GM18507 (cell line): ENCODE measurements around the gene ASH1L.
A peak's percentile ranks its signal among the peaks of the same experiment; 100 is the strongest.
"Not testable (repeated sequence)": the region's sequence is repeated elsewhere in the genome, so short reads cannot be mapped to it uniquely, and the experiment has no call there.

Source experiments
- DNase-seq: peaks from one replicate; pipeline ENCODE4 v3.0.0; 2011; ENCODE audit warnings: low read depth; ENCODE audit not compliant: insufficient read length; ENCODE audit errors: extremely low spot score
- FAIRE-seq: peaks from 2 replicates; lab custom pipeline; 2011; peaks lifted over from hg19 to GRCh38; lab: Jason Lieb, UNC

Gene ASH1L

DNA sequence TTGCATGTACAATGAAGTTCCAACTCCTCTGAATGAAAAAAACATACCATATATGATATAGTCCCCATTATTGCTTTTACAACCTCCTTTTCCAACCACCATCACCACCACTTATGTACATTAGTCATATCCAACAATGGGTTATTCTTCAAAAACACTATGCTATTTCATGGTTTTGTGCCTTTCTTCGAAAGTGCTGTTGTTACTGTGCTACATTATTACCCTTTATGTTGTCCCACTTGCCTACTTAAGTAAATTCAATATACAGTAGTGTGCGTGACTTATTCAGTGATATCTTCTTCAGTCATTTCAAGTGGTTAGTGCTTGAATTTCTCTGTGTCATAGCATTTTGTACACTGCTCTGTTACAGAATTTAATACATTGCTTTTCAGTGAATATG, 105.3 kb downstream of the ASH1L start:
- FAIRE-seq (no peak), DNase-seq (no peak)

DNA sequence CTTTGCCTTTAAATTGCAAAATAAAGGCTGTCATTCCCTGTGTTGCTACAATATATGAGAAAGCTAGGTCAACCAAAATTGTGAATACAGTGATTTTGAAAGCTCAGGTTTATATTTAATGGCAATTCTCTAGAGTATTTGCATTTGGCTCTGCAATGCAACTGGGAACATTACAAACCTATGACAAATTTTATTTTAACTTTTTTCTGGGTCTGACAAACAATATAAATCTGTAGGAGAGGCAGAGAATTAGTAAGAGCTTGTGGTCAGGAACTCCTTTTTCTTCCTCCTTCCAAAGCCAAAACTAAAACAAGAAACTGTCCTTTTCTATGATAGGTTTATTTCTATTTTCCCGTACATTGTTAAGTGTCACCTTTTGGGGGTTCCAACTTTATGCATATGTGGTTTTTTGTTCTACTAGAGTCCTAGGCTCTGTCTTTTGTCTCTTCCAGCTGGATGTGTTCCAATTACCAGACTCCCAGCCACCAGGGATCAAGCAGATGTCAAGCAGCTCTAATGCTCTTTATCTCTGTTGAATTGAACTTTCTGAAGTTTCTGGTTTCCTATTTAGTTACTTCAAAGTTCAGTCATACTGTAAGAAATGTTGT, 106.9 kb downstream of the ASH1L start:
- FAIRE-seq (no peak), DNase-seq (no peak)

DNA sequence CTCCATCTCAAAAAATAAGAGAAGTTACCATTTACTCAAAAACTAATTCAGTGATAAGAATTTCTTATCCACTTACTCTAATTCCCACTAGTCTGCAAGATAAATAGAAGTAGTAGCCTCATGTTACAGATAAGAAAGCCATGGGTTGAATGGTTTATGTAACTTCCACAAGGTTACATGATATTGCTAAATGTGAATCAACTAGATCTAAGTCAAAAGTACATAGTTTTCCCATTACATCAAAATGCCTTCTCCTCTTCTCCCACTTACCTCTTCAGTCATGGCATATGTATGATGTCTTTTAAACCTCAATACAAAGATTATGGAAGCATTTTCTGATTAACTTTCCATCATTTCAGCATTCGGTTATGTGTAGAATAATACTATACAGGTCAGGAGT, 108.5 kb downstream of the ASH1L start:
- DNase-seq (no peak), FAIRE-seq (no peak)

DNA sequence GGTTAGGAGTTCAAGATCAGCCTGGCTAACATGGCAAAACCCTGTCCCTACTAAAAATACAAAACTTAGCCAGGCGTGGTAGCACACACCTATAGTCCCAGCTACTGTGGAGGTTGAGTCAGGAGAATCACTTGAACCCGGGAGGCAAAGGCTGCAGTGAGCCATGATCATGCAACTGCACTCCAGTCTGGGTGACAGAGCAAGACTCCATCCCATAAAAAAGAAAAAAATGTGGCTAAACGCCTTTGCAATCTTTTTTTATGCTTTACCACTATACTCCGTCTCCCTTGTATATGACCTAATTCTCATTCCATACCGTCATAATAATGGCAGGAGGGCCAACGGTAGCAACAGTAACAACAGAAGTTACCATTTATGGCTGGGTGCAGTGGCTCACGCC, 109.5 kb downstream of the ASH1L start:
- no peak for DNase-seq
- FAIRE-seq: no peak

DNA sequence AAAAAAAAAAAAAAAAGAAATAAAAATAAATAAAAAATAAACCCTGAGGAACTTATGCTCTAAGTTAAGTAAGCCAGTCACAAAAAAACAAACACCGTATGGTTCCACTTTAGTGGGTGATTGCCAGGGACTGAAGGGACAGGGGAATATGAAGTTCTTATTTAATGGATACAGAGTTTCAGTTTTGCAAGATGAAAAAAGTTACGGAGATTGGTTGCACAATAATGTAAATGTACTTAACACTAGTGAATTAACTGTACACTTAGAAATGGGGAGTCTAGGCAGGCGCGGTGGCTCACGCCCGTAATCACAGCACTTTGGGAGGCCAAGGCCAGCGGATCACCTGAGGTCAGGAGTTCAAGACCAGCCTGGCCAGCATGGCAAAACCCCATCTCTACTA, 111.4 kb downstream of the ASH1L start:
- no peak for DNase-seq
- no peak for FAIRE-seq

DNA sequence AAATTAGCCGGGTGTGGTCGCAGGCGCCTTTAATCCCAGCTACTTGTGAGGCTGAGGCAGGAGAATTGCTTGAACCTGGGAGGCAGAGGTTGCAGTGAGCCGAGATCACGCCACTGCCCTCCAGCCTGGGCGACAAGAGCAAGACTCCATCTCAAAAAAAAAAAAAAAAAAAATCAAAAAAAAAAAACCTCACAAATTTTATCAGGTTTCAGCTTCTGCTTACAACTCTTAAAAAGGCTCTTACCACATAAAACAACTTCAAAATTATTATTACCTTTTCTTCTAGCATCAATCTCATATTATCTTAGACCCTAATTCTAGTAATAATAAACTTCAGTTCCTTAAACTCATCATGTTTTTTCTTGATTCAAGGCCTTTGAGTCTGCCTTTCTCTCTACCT, 120.2 kb downstream of the ASH1L start:
- not testable (repeated sequence) for FAIRE-seq, DNase-seq

DNA sequence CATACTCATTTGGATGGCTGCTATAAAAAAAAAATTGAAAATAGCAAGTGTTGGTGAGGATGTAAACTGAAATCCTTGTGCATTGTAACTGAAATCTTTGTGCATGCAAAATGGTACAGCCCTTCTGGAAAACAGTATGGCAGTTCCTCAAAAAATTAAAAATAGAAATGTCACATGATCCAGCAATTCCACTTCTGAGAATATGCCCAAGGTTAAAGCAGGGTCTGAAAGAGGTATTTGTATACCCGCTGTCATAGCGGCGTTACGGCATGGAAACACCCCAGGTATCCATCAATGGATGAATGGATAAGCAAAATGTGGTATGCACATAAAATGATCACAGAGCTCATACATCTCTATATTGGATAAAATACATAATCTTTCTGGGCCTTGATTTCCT, 125.2 kb downstream of the ASH1L start:
- DNase-seq (no peak), FAIRE-seq (no peak)

DNA sequence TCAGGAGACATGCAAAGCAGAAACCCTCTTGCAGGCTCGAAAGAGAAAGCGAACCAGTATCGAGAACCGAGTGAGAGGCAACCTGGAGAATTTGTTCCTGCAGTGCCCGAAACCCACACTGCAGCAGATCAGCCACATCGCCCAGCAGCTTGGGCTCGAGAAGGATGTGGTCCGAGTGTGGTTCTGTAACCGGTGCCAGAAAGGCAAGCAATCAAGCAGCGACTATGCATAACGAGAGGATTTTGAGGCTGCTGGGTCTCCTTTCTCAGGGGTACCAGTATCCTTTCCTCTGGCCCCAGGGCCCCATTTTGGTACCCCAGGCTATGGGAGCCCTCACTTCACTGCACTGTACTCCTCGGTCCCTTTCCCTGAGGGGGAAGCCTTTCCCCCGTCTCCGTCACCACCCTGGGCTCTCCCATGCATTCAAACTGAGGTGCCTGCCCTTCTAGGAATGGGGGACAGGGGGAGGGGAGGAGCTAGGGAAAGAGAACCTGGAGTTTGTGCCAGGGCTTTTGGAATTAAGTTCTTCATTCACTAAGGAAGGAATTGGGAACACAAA, 128.7 kb downstream of the ASH1L start:
- DNase-seq, FAIRE-seq: not testable (repeated sequence)

DNA sequence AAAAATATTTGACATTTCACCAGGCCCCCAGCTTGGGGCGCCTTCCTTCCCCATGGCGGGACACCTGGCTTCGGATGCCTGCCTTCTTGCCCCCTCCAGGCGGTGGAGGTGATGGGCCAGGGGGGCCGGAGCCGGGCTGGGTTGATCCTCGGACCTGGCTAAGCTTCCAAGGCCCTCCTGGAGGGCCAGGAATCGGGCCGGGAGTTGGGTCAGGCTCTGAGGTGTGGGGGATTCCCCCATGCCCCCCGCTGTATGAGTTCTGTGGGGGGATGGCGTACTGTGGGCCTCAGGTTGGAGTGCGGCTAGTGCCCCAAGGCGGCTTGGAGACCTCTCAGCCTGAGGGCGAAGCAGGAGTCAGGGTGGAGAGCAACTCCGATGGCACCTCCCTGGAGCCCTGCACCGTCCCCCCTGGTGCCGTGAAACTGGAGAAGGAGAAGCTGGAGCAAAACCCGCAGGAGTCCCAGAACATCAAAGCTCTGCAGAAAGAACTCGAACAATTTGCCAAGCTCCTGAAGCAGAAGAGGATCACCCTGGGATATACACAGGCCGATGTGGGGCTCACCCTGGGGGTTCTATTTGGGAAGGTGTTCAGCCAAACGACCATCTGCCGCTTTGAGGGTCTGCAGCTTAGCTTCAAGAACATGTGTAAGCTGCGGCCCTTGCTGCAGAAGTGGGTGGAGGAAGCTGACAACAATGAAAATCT, 129.3 kb downstream of the ASH1L start:
- DNase-seq, FAIRE-seq: not testable (repeated sequence)

DNA sequence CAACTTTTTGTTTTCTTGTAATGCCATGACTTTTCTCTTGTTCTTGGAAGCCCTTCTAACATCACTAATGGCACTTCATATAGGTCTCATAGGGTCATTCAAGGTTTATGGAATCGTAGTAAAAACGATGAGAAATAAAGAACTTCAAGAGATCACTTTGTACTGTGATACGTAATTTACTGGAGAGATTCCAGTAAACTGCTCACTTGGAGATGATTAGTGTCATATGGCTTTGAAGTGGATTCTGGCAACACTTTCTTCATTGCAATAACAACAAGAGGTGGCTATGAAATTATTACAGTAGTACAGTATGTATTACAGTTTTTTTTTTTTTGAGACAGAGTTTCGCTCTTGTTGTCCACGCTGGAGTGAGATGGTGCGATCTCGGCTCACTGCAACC, 138.5 kb downstream of the ASH1L start:
- FAIRE-seq (no peak), DNase-seq (no peak)

DNA sequence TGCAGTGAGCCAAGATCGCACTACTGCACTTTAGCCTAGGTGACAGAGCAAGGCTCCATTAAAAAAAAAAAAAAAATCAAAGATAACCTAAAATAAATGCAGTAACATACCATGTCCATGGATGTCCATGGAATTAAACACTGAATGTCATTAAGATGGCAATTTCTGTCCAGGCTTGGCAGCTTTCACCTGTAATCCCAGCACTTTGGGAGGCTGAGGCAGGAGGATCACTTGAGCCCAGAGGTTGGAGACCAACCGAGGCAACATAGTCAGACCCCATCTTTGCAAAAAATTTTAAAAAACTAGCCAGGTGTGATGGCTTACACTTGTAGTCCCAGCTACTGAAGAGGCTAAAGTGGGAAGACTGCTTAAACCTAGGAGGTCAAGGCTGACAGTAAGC, 141.8 kb downstream of the ASH1L start:
- FAIRE-seq (no peak), DNase-seq (no peak)

DNA sequence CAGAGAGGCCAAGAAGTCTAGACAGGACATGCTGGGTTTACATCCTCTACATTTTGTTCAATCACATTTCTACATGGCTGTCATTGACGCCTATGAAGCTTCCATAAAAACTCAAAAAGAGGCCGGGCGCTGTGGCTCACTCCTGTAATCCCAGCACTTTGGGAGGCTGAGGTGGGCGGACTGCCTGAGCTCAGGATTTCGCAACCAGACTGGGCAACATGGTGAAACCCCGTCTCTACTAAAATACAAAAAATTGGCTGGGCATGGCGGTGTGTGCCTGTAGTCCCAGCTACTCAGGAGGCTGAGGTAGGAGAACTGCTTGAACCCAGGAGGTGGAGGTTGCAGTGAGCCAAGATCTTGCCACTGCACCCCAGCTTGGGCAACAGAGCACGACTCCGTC, 150.8 kb downstream of the ASH1L start:
- not testable (repeated sequence) for FAIRE-seq, DNase-seq

DNA sequence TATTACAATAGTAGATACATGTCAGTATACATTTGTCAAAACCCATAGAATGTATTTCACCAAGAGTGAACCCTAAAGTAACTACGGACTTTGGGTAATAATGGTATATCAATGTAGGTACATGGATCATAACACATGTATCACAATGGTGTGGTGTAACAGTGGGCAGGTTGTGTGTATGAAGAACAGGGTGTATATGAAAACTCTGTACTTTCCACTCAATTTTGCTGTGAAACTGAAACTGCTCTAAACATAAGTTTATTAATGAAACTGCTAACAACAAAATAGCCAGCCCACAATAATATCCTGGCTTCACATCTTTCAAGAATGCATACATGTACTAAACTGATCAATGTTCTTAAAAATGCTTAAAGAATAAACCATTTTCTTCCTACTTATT, 151.7 kb downstream of the ASH1L start:
- FAIRE-seq: peak; percentile 75
- DNase-seq: no peak

DNA sequence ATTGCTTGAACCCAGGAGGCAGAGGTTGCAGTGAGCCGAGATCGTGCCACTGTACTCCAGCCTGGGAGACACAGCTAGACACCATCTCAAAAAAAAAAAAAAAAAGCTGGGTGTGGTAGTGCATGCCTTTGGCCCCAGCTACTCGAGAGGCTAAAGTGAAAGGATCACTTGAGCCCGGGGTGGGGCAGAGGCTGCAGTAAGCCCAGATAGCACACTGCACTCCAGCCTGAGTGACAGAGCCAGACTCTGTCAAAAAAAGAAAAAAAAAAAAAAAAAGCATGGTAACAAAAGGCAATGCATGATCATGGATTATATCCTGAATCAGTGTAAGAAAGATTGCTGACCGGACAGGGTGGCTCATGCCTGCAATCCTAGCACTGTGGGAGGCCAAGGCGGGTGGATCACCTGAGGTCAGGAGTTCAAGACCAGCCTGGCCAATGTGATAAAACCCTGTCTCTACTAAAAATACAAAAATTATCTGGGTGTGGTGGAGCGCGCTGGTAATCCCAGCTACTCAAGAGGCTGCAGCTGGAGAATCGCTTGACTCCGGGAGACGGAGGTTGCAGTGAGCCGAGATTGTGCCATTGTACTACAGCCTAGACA, 165.6 kb downstream of the ASH1L start:
- DNase-seq: no peak
- no peak for FAIRE-seq

DNA sequence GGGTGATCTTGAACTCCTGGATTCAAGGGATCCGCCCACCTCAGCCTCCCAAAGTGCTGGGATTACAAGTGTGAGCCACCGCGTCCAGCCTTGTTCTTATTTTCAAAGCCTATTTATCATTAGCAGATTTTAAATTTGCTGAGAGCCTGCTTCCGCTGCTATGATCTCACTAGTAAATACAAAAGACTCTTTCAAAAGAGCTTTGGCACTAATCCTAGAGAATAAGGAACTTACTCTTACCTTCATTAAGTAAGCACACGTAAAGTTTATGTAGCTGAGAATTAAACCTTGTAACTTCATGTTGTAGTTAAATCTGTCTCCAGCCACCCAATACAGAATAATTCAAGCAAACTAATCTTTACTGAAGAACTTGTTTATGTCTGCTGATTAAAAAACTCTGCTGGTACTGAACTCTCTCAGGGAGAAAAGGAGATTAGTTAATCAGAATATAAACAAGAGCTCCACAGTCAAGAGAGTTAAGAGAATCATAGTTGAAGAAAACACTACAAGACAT, 169.6 kb downstream of the ASH1L start:
- DNase-seq (no peak), FAIRE-seq (no peak)

DNA sequence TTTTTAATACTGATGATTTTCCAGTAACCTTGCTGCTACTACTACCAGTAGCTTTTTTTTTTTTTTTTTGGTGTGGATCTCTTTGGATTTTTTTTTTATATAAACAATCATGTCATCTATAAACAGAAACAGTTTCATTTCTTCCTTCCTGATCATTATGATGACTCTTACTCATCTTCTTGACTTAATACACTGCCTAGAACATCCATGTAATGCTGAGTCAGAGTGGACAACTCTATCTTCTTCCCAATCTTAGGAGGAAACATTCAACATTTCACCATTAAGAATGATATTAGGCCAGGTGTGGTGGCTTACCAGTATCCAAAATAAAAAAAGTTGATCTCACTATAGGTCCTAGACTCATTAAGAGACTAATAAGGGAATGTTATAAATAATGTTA, 172.8 kb downstream of the ASH1L start:
- no peak for FAIRE-seq
- no peak for DNase-seq

DNA sequence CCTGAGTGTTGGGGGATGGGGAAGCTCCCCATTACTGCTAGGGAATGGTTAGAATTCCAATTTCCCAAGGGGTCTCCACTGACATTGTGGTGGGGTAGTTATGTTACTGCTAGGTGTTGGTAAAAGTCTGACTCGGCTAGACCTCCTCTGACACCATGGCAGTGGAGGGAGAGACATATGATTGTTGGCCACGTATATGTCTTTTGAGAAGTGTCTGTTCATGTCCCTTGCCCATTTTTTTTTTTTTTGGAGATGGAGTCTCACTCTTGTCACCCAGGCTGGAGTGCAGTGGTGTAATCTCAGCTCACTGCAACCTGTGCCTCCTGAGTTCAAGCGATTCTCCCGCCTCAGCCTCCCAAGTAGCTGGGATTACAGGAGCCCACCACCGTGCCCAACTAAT, 176.8 kb downstream of the ASH1L start:
- DNase-seq, FAIRE-seq: not testable (repeated sequence)

DNA sequence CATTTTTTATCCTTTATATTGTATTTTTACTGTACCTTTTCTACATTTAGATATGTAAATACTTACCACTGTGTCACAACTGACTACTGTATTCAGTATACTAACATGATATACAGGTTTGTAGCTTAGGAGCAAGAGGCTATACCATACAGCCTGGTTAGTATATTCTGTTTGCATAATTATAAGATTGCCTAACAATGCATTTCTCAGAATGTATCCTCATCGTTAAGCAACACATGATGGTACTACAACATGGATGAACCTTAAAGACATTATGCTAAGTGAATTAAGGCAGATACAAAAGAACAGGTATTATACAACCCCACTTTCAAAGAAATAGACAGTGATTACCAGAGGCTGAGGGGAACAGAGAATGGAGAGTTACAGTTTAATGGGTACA, 179.2 kb downstream of the ASH1L start:
- FAIRE-seq: no peak

DNA sequence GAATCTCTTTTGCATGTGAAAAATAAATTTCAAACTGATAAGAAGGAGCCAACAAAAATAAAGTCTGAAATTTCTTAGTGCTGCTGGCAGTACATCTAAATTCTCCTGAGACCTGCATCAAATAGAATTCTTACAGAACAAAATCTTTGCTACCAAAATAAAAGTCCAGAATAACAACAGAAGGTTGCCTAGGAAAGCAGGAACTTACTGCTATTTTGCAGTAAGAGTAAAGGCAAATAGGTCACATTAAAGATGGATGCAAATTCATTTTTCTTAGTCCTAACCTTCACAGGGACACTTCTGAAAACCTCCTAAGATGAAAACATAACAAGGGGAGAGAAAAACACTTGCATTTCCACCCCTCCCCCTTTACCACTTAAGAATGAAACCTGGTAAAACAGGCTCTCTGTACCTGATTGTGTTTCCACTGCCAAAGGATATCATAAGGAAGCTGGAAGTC, 182.9 kb downstream of the ASH1L start:
- no peak for DNase-seq
- FAIRE-seq: peak; percentile 12

More for the DNA sequence above, 179.2 kb downstream of the ASH1L start:
- DNase-seq: no peak

DNA sequence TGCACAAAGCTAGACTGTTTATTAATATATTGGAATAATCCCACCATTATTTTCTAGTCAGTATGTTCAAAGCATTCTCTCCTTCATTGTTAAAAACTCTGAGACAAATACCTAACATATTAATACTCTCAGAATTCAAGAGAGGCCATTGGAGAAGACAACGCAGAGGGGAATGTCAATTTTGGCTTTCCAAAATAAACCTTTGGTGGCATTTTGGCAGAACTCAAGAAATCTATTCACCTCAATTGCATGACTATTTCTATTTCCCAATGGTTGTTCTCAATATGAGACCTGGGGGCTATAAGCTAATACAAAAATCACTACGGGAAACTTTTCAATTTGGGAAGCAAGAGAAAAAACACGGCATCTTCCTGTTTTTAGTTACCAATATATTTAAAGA, 183.4 kb downstream of the ASH1L start:
- no peak for DNase-seq
- FAIRE-seq: no peak
